H1 (cell line): Measurements from ENCODE around the gene KLF7. TPM values are rescaled to one million over a fixed set of nuclear protein-coding genes. Genes with fewer than 3 reads are reported as not detected.

ENCODE experiments used
- CTCF ChIA-PET: fragments of 300-600 bp; sonication (Branson Sonifier 250); formaldehyde crosslinking; loops from one replicate; lab custom pipeline; 2021; ENCODE audit not compliant: partially characterized antibody; lab: Charles Lee
- POLR2A ChIA-PET: fragments of 300-600 bp; sonication (Branson Sonifier 250); formaldehyde crosslinking; loops from one replicate; lab custom pipeline; 2021; ENCODE audit warnings: inconsistent platforms; ENCODE audit not compliant: partially characterized antibody; lab: Charles Lee
- DNase-seq, 2 experiments: peaks; one replicate each; pipeline versions ENCODE4 v3.0.0 to v3.0.0-alpha.2; 2010 to 2022; ENCODE audit warnings: low spot score in 2 of 2, low read depth in 1 of 2, mixed read lengths in 1 of 2
- FAIRE-seq: peaks from 2 replicates; lab custom pipeline; 2011; peaks lifted over from hg19 to GRCh38; lab: Jason Lieb, UNC
- H2AFZ ChIP-seq: 2 replicates; pipeline ENCODE4 v1.8.1; 2012; ENCODE audit warnings: low read length, inconsistent platforms
- H2AK5ac ChIP-seq: 2 replicates; pipeline ENCODE4 v1.6.1; 2013; ENCODE audit warnings: low read depth, low read length
- H2BK120ac ChIP-seq: replicated peaks from 2 replicates; pipeline ENCODE3; 2013; ENCODE audit warnings: low read depth, low read length, inconsistent platforms
- H2BK12ac ChIP-seq: 2 replicates; pipeline ENCODE4 v1.6.1; 2013; ENCODE audit warnings: low read depth, low read length
- H2BK15ac ChIP-seq: 2 replicates; pipeline ENCODE4 v1.6.1; 2013; ENCODE audit warnings: low read length
- H2BK20ac ChIP-seq: 2 replicates; pipeline ENCODE4 v1.6.1; 2013; ENCODE audit warnings: low read length
- H2BK5ac ChIP-seq: 2 replicates; pipeline ENCODE4 v1.6.1; 2013; ENCODE audit warnings: low read depth, low read length
- H3K14ac ChIP-seq: 2 replicates; pipeline ENCODE4 v1.6.1; 2013; ENCODE audit warnings: inconsistent platforms; ENCODE audit not compliant: insufficient read length
- H3K18ac ChIP-seq: 2 replicates; pipeline ENCODE4 v1.6.1; 2013; ENCODE audit warnings: low read length; ENCODE audit errors: extremely low read depth
- H3K23ac ChIP-seq: 2 replicates; pipeline ENCODE4 v1.6.1; 2013; ENCODE audit warnings: inconsistent platforms; ENCODE audit not compliant: insufficient read length
- H3K23me2 ChIP-seq: 2 replicates; pipeline ENCODE4 v1.6.1; 2013; ENCODE audit warnings: low read depth, low read length
- H3K27ac ChIP-seq: 2 replicates; pipeline ENCODE4 v1.6.1; 2011; ENCODE audit warnings: low read depth, low read length, inconsistent platforms
- H3K27me3 ChIP-seq, 4 experiments: replicated peaks in 1 of 4; 1 replicate in 1 of 4; 2 replicates in 3 of 4; pipeline versions ENCODE4 v1.6.1 to v1.8.1; 2011 to 2013; ENCODE audit warnings: low read length in 3 of 4, mild to moderate bottlenecking in 3 of 4, inconsistent platforms in 2 of 4, mixed read lengths in 2 of 4, moderate library complexity in 1 of 4; ENCODE audit not compliant: control insufficient read depth in 3 of 4, insufficient read depth in 3 of 4; ENCODE audit errors: extremely low read depth in 1 of 4
- H3K36me3 ChIP-seq, 4 experiments: 2 replicates each; pipeline versions ENCODE4 v1.6.1 to v1.8.1; 2011 to 2013; ENCODE audit warnings: mild to moderate bottlenecking in 4 of 4, low read length in 3 of 4, moderate library complexity in 2 of 4, control low read depth in 1 of 4, inconsistent platforms in 1 of 4; ENCODE audit not compliant: insufficient read depth in 4 of 4, control insufficient read depth in 2 of 4
- H3K4ac ChIP-seq: replicated peaks from 2 replicates; pipeline ENCODE3; 2013; ENCODE audit warnings: low read length, low read depth, mixed read lengths, inconsistent platforms; ENCODE audit not compliant: insufficient read length
- H3K4me1 ChIP-seq, 4 experiments: replicated peaks in 1 of 4; 1 replicate in 1 of 4; 2 replicates in 3 of 4; pipeline versions ENCODE4 v1.6.1 to v1.8.1; 2011 to 2013; ENCODE audit warnings: low read length in 3 of 4, inconsistent platforms in 2 of 4, mixed read lengths in 1 of 4; ENCODE audit not compliant: insufficient read depth in 4 of 4, control insufficient read depth in 3 of 4
- H3K4me2 ChIP-seq, 2 experiments: 2 replicates each; pipeline versions ENCODE4 v1.6.1 to v1.8.1; 2011 to 2013; ENCODE audit warnings: low read depth in 2 of 2, low read length in 2 of 2, control low read depth in 1 of 2, inconsistent platforms in 1 of 2, mild to moderate bottlenecking in 1 of 2; ENCODE audit not compliant: insufficient read depth in 1 of 2
- H3K4me3 ChIP-seq, 4 experiments: fragments of 200-600, 300-600 bp in 1 of 4; sonication (generic), shearing (Covaris generic), sonication (Bioruptor Twin) in 1 of 4; 2 replicates each; pipeline versions ENCODE4 v1.5.1 to v1.8.1; 2011 to 2016; ENCODE audit warnings: low read length in 4 of 4, low read depth in 3 of 4, control low read depth in 2 of 4, inconsistent platforms in 2 of 4, mild to moderate bottlenecking in 2 of 4, mixed read lengths in 1 of 4, moderate library complexity in 1 of 4; ENCODE audit not compliant: insufficient read depth in 2 of 4; ENCODE audit errors: extremely low read depth in 1 of 4
- H3K56ac ChIP-seq: replicated peaks from 2 replicates; pipeline ENCODE3; 2013; ENCODE audit warnings: low read depth, mild to moderate bottlenecking, mixed read lengths, low read length, inconsistent platforms; ENCODE audit not compliant: insufficient read length
- H3K79me1 ChIP-seq: 2 replicates; pipeline ENCODE4 v1.6.1; 2013; ENCODE audit warnings: low read depth, low read length, control low read depth
- H3K79me2 ChIP-seq, 2 experiments: 2 replicates each; pipeline versions ENCODE4 v1.6.1 to v1.8.1; 2012 to 2013; ENCODE audit warnings: low read length in 2 of 2, mild to moderate bottlenecking in 2 of 2, inconsistent platforms in 1 of 2; ENCODE audit not compliant: insufficient read depth in 2 of 2, control insufficient read depth in 1 of 2
- H3K9ac ChIP-seq, 4 experiments: replicated peaks in 1 of 4; 1 replicate in 1 of 4; 2 replicates in 3 of 4; pipeline versions ENCODE4 v1.6.1 to v1.8.1; 2011 to 2013; ENCODE audit warnings: low read depth in 3 of 4, low read length in 3 of 4, control low read depth in 2 of 4, mild to moderate bottlenecking in 2 of 4, moderate library complexity in 2 of 4, inconsistent platforms in 1 of 4; ENCODE audit errors: extremely low read depth in 1 of 4
- H3K9me3 ChIP-seq, 2 experiments: 2 replicates each; pipeline versions ENCODE4 v1.6.1 to v1.8.1; 2012 to 2013; ENCODE audit warnings: mild to moderate bottlenecking in 2 of 2, moderate library complexity in 2 of 2, control low read depth in 1 of 2, inconsistent platforms in 1 of 2, low read depth in 1 of 2, low read length in 1 of 2, mixed read lengths in 1 of 2; ENCODE audit not compliant: insufficient read depth in 2 of 2
- H4K20me1 ChIP-seq, 2 experiments: replicated peaks in 1 of 2; 2 replicates each; pipeline versions ENCODE3 to v1.8.1; 2011 to 2013; ENCODE audit warnings: inconsistent platforms in 2 of 2, low read length in 2 of 2, mild to moderate bottlenecking in 1 of 2; ENCODE audit not compliant: insufficient read depth in 2 of 2, control insufficient read depth in 1 of 2
- H4K5ac ChIP-seq: 2 replicates; pipeline ENCODE4 v1.6.1; 2013; ENCODE audit warnings: low read length, low read depth, mixed read lengths, inconsistent platforms; ENCODE audit not compliant: insufficient read length
- H4K8ac ChIP-seq: 2 replicates; pipeline ENCODE4 v1.8.0; 2013; ENCODE audit warnings: mild to moderate bottlenecking, moderate library complexity, low read length, inconsistent platforms; ENCODE audit not compliant: insufficient read depth; ENCODE audit errors: extremely low read depth
- H4K91ac ChIP-seq: replicated peaks from 2 replicates; pipeline ENCODE3; 2013; ENCODE audit warnings: low read length, mixed read lengths, inconsistent platforms; ENCODE audit not compliant: insufficient read length
- ATF2 ChIP-seq: IDR thresholded peaks from 2 replicates; pipeline ENCODE4 v1.6.1; 2012; ENCODE audit warnings: low read length, inconsistent platforms
- BACH1 ChIP-seq: IDR thresholded peaks from 2 replicates; pipeline ENCODE4 v1.6.1; 2012; ENCODE audit warnings: low read length, improper control_type of control experiment
- BRCA1 ChIP-seq: IDR thresholded peaks from 2 replicates; pipeline ENCODE4 v1.6.1; 2012; ENCODE audit warnings: low read depth, low read length, improper control_type of control experiment
- CBX8 ChIP-seq: fragments of 300-800, 300-1000 bp; sonication (generic); IDR thresholded peaks from 2 replicates; pipeline ENCODE4 v1.7.1; 2016; ENCODE audit warnings: low read depth, low read length, borderline replicate concordance
- CHD2 ChIP-seq: IDR thresholded peaks from 2 replicates; pipeline ENCODE4 v1.6.1; 2012; ENCODE audit warnings: low read length, improper control_type of control experiment
- CTBP2 ChIP-seq: IDR thresholded peaks from 2 replicates; pipeline ENCODE4 v1.7.0; 2011; ENCODE audit warnings: borderline replicate concordance, mild to moderate bottlenecking, moderate library complexity, mixed read lengths, low read length; ENCODE audit not compliant: insufficient read depth, insufficient read length
- MAX ChIP-seq: IDR thresholded peaks from 2 replicates; pipeline ENCODE4 v1.6.1; 2012; ENCODE audit warnings: inconsistent platforms
- RFX5 ChIP-seq: IDR thresholded peaks from 2 replicates; pipeline ENCODE4 v1.6.1; 2011; ENCODE audit warnings: low read depth, low read length, improper control_type of control experiment, borderline replicate concordance
- RXRA ChIP-seq: IDR thresholded peaks from 2 replicates; pipeline ENCODE4 v1.6.1; 2011; ENCODE audit warnings: low read depth, mild to moderate bottlenecking, low read length, moderate library complexity; ENCODE audit not compliant: insufficient read depth
- TAF1 ChIP-seq: IDR thresholded peaks from 2 replicates; pipeline ENCODE4 v1.6.1; 2011; ENCODE audit warnings: mild to moderate bottlenecking, low read depth, low read length
- WGBS, 2 experiments: shearing (Covaris generic) in 1 of 2; methylation state at CpG; one replicate each; pipeline versions ENCODE4 v1.1.6 to v1.1.7; 2013 to 2015; ENCODE audit warnings: low lambda C conversion rate in 2 of 2, mixed read lengths in 2 of 2, inconsistent platforms in 1 of 2, low coverage in 1 of 2, missing lambda C conversion rate in 1 of 2; ENCODE audit not compliant: insufficient replicate concordance in 2 of 2, insufficient coverage in 1 of 2, insufficient read length in 1 of 2; ENCODE audit errors: extremely low coverage in 1 of 2, missing lambda C conversion rate in 1 of 2; 5-methylcytosine and 5-hydroxymethylcytosine counted together
- polyA plus RNA-seq, 7 experiments: library from polyadenylated mRNA; depleted of rRNA in 3 of 7; stranded (reverse) in 5 of 7; unstranded in 2 of 7; fragments of >200 nt in 5 of 7; fragments of 200-250 nt in 2 of 7; gene quantifications; 1 replicate in 5 of 7; 2 replicates in 1 of 7; 4 replicates in 1 of 7; pipeline versions ENCODE4 v1.2.1 to v1.2.3, GENCODE V29; 2011 to 2013; ENCODE audit warnings: missing spikeins in 2 of 7, mixed read lengths in 2 of 7
- total RNA-seq: library from RNA; stranded (reverse); fragmentation: NEBNext Ultra II Directional; extraction: Animal tissue kit (Norgen Biotek cat#: 25700); gene quantifications from 2 replicates; pipeline ENCODE4 v1.2.1, GENCODE V29; 2021

The KLF7 gene
- total and polyA plus RNA-seq, 2 of the 8 experiments (the other 6 are each of a cell fraction or from before 2014, with no cell fraction given), result 9.6 to 23.3 TPM

- Histone ChIP-seq H4K5ac (no peak overlapping the region), H4K20me1 (no peaks in the 10 kb centered on the region), H3K27ac (no peak overlapping the region), H3K9ac (no peak overlapping the region), H2AK5ac (no peak overlapping the region), H3K27me3 (no peaks in the 10 kb centered on the region), H3K23me2 (no peaks in the 10 kb centered on the region), H3K4me1 (peaks cover 3 to 20% (median 8%) of the 10 kb centered on the region in 4 experiments; a peak in 5 of 7 replicates), H3K79me2 (peaks cover 0 to 58% of the 10 kb centered on the region in 2 experiments; a peak in 3 of 4 replicates), H3K4ac (no peak overlapping the region), H3K18ac (no peak overlapping the region), H3K36me3 (peaks cover 0 to 2% (median 0%) of the 10 kb centered on the region in 4 experiments; a peak in 1 of 8 replicates), H2BK20ac (no peak overlapping the region), H3K79me1 (no peaks in the 10 kb centered on the region), H4K91ac (no peak overlapping the region), H3K4me2 (no peak overlapping the region), H2BK15ac (no peak overlapping the region), H4K8ac (no peak overlapping the region), H3K14ac (no peak overlapping the region), H3K23ac (no peak overlapping the region), H2BK120ac (no peak overlapping the region), H3K56ac (no peak overlapping the region), H3K9me3 (peaks cover 0 to 2% of the 10 kb centered on the region in 2 experiments; a peak in 1 of 4 replicates), H2BK12ac (no peak overlapping the region), H3K4me3 (no peak overlapping the region), H2AFZ (no peak overlapping the region), H2BK5ac (no peak overlapping the region)
- CTCF ChIA-PET, result no interaction called here
- FAIRE-seq (no peak), DNase-seq (no peak)
- 90% methylated on average over 2 of the region's 2 CpGs; no CpG with 5 or more reads in 1 of the 2 experiments for WGBS, 2 experiments
- POLR2A ChIA-PET, result interaction anchor here (1.3 kb wide), 1 partner anchor 57 kb away, joined by 3 read pairs; no protein-coding TSS in a partner anchor
- TF ChIP-seq BACH1, result no peak
- no peak for TF ChIP-seq RFX5
- TF ChIP-seq MAX, result no peak
- no peak for TF ChIP-seq CTBP2
- TF ChIP-seq TAF1, result no peak
- no peak for TF ChIP-seq CBX8
- no peak for TF ChIP-seq BRCA1
- TF ChIP-seq CHD2, result no peak
- no peak for TF ChIP-seq ATF2
- no peak for TF ChIP-seq RXRA
These were observed 34.7 kb downstream of the KLF7 start for GRCh38 chr2:207130958-207131521.
